H9 (cell line): Measurements from ENCODE around the gene GIT1. TPM values are rescaled to one million over a fixed set of nuclear protein-coding genes. Genes with fewer than 3 reads are reported as not detected.

Experiments
- DNase-seq: peaks from one replicate; pipeline ENCODE4 v3.0.0-alpha.2; 2017
- H2AFZ ChIP-seq: one replicate; pipeline ENCODE4 v1.6.1; 2013; ENCODE audit warnings: mild to moderate bottlenecking, low read length, control low read depth, moderate library complexity
- H2AK5ac ChIP-seq: 2 replicates; pipeline ENCODE4 v1.6.1; 2013; ENCODE audit warnings: low read length, control low read depth, mixed read lengths; ENCODE audit not compliant: insufficient read length
- H2BK120ac ChIP-seq: one replicate; pipeline ENCODE4 v1.6.1; 2013; ENCODE audit warnings: low read depth, mild to moderate bottlenecking, low read length, control low read depth, inconsistent platforms; ENCODE audit not compliant: poor library complexity, severe bottlenecking
- H2BK12ac ChIP-seq: 2 replicates; pipeline ENCODE4 v1.6.1; 2013; ENCODE audit warnings: low read length, control low read depth, mixed read lengths, low read depth; ENCODE audit not compliant: insufficient read length
- H2BK15ac ChIP-seq: 2 replicates; pipeline ENCODE4 v1.6.1; 2013; ENCODE audit warnings: low read depth, low read length, control low read depth
- H2BK20ac ChIP-seq: one replicate; pipeline ENCODE4 v1.6.1; 2013; ENCODE audit warnings: low read depth, mild to moderate bottlenecking, low read length, control low read depth, inconsistent platforms; ENCODE audit not compliant: poor library complexity, severe bottlenecking
- H2BK5ac ChIP-seq: 2 replicates; pipeline ENCODE4 v1.6.1; 2013; ENCODE audit warnings: low read length, control low read depth, mixed read lengths; ENCODE audit not compliant: insufficient read length
- H3K14ac ChIP-seq: 2 replicates; pipeline ENCODE4 v1.6.1; 2013; ENCODE audit warnings: low read length, control low read depth; ENCODE audit not compliant: insufficient read depth
- H3K18ac ChIP-seq: 2 replicates; pipeline ENCODE4 v1.6.1; 2013; ENCODE audit warnings: low read depth, mild to moderate bottlenecking, mixed read lengths, low read length, control low read depth; ENCODE audit not compliant: insufficient read length
- H3K23ac ChIP-seq: 2 replicates; pipeline ENCODE4 v1.6.1; 2013; ENCODE audit warnings: low read length, control low read depth, mixed read lengths, low read depth; ENCODE audit not compliant: insufficient read length
- H3K23me2 ChIP-seq: 2 replicates; pipeline ENCODE4 v1.6.1; 2013; ENCODE audit warnings: low read depth, mild to moderate bottlenecking, mixed read lengths, low read length, control low read depth; ENCODE audit not compliant: insufficient read length, poor library complexity, severe bottlenecking
- H3K27ac ChIP-seq: 2 replicates; pipeline ENCODE4 v1.5.1; 2013; ENCODE audit warnings: low read length, control low read depth, mixed read lengths, low read depth; ENCODE audit not compliant: insufficient read length
- H3K27me3 ChIP-seq: 2 replicates; pipeline ENCODE4 v1.6.1; 2013; ENCODE audit warnings: low read length, control low read depth, inconsistent platforms; ENCODE audit not compliant: insufficient read depth
- H3K4ac ChIP-seq: 2 replicates; pipeline ENCODE4 v1.6.1; 2013; ENCODE audit warnings: low read depth, mild to moderate bottlenecking, control low read depth, inconsistent platforms, low read length, moderate library complexity
- H3K4me1 ChIP-seq: 2 replicates; pipeline ENCODE4 v1.6.1; 2013; ENCODE audit warnings: low read length, control low read depth, inconsistent platforms; ENCODE audit not compliant: insufficient read depth
- H3K4me2 ChIP-seq: 2 replicates; pipeline ENCODE4 v1.6.1; 2013; ENCODE audit warnings: low read length, control low read depth, mixed read lengths; ENCODE audit not compliant: insufficient read length, insufficient read depth
- H3K56ac ChIP-seq: 2 replicates; pipeline ENCODE4 v1.6.1; 2013; ENCODE audit warnings: low read depth, mild to moderate bottlenecking, mixed read lengths, low read length, control low read depth; ENCODE audit not compliant: insufficient read length
- H3K79me1 ChIP-seq: 2 replicates; pipeline ENCODE4 v1.6.1; 2013; ENCODE audit warnings: low read depth, mild to moderate bottlenecking, moderate library complexity, low read length, control low read depth, inconsistent platforms; ENCODE audit not compliant: insufficient read depth, poor library complexity, severe bottlenecking
- H3K79me2 ChIP-seq: 2 replicates; pipeline ENCODE4 v1.6.1; 2013; ENCODE audit warnings: low read length, control low read depth, inconsistent platforms; ENCODE audit not compliant: insufficient read depth
- H3K9ac ChIP-seq: 2 replicates; pipeline ENCODE4 v1.6.1; 2013; ENCODE audit warnings: low read length, control low read depth, mixed read lengths; ENCODE audit not compliant: insufficient read length; ENCODE audit errors: extremely low read depth
- H3K9me3 ChIP-seq: one replicate; pipeline ENCODE4 v1.6.1; 2013; ENCODE audit warnings: low read depth, low read length, inconsistent platforms; ENCODE audit not compliant: control insufficient read depth
- H3T11ph ChIP-seq: one replicate; pipeline ENCODE4 v1.6.1; 2013; ENCODE audit warnings: mild to moderate bottlenecking, low read length, control low read depth, inconsistent platforms
- H4K20me1 ChIP-seq: one replicate; pipeline ENCODE4 v1.6.1; 2013; ENCODE audit not compliant: control insufficient read depth, insufficient read length, insufficient read depth
- H4K5ac ChIP-seq: 2 replicates; pipeline ENCODE4 v1.6.1; 2013; ENCODE audit warnings: low read depth, mild to moderate bottlenecking, mixed read lengths, low read length, control low read depth; ENCODE audit not compliant: insufficient read length
- H4K8ac ChIP-seq: replicated peaks from 2 replicates; pipeline ENCODE4 v1.6.1; 2013; ENCODE audit warnings: low read length, control low read depth, mixed read lengths, low read depth; ENCODE audit not compliant: insufficient read length
- H4K91ac ChIP-seq: 2 replicates; pipeline ENCODE4 v1.6.1; 2013; ENCODE audit warnings: low read depth, mild to moderate bottlenecking, moderate library complexity, mixed read lengths, low read length, control low read depth; ENCODE audit not compliant: insufficient read length
- H3K27ac Mint-ChIP-seq, 3 experiments: 2 replicates in 2 of 3; 3 replicates in 1 of 3; pipeline ENCODE4 v1.8.0; 2020 to 2021; ENCODE audit warnings: mixed read lengths in 3 of 3, mild to moderate bottlenecking in 1 of 3, moderate library complexity in 1 of 3
- H3K27me3 Mint-ChIP-seq: 2 replicates; pipeline ENCODE4 v1.8.0; 2021; ENCODE audit warnings: low read depth, mild to moderate bottlenecking, moderate library complexity, mixed read lengths
- H3K36me3 Mint-ChIP-seq, 3 experiments: 2 replicates in 2 of 3; 3 replicates in 1 of 3; pipeline ENCODE4 v1.8.0; 2020 to 2021; ENCODE audit warnings: low read depth in 3 of 3, mixed read lengths in 3 of 3; ENCODE audit not compliant: insufficient read depth in 1 of 3
- H3K4me1 Mint-ChIP-seq, 2 experiments: 2 replicates each; pipeline ENCODE4 v1.8.0; 2020; ENCODE audit warnings: mixed read lengths in 2 of 2
- H3K4me3 Mint-ChIP-seq, 2 experiments: 2 replicates in 1 of 2; 3 replicates in 1 of 2; pipeline ENCODE4 v1.8.0; 2020 to 2021; ENCODE audit warnings: mild to moderate bottlenecking in 2 of 2, mixed read lengths in 2 of 2, moderate library complexity in 1 of 2
- H3K9me3 Mint-ChIP-seq, 2 experiments: 2 replicates in 1 of 2; 3 replicates in 1 of 2; pipeline ENCODE4 v1.8.0; 2020; ENCODE audit warnings: mild to moderate bottlenecking in 2 of 2, mixed read lengths in 2 of 2, moderate library complexity in 1 of 2
- WGBS: extraction: QIAGEN DNeasy Blood & Tissue Kit; methylation state at CpG from one replicate; pipeline ENCODE4 v1.1.7; 2013; ENCODE audit warnings: missing lambda C conversion rate, low lambda C conversion rate, mixed read lengths; ENCODE audit not compliant: insufficient read length; ENCODE audit errors: extremely low coverage; 5-methylcytosine and 5-hydroxymethylcytosine counted together
- total RNA-seq: library from RNA; stranded (reverse); gene quantifications from 2 replicates; pipeline ENCODE4 v1.2.1, GENCODE V29; 2021
- TF ChIP-seq, protein P1 (sequence below): fragments of 200-600 bp; sonication (generic); conservative IDR thresholded peaks from 3 replicates; pipeline ENCODE4 v1.8.0; 2021; ENCODE audit warnings: antibody characterized with exemption, mild to moderate bottlenecking

Gene GIT1
- total RNA-seq, 1 experiment from 2014 or later = 47.4 TPM

DNA sequence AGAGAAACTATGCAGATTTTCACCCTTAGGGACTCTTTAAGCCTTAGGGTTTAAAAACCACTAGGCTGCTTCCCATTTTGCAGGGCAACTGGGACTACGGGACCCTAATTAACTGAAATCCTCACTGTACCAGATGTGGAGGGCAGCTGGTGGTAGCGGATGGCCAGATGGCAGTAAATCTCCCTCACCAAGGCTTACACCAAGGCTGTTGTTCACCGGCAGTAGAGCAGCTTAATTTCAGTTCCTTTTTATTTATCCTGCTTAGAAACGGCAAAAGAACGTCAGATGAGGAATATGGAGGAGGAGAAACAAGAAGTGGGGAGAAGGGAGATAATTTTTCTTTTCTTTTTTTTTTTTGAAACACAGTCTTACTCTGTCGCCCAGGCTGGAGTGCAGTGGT, 29.1 kb downstream of the GIT1 start:
- Histone ChIP-seq H3K4me1 (no peaks in the 10 kb centered on the region), H2BK12ac (no peak overlapping the region), H3K9me3 (no peaks in the 10 kb centered on the region), H4K91ac (no peak overlapping the region), H3K79me2 (no peaks in the 10 kb centered on the region), H2AK5ac (no peak overlapping the region), H3K4me2 (no peak overlapping the region), H2BK120ac (no peak overlapping the region), H2BK20ac (no peak overlapping the region), H2BK15ac (no peak overlapping the region), H3T11ph (no peak overlapping the region), H3K56ac (no peak overlapping the region), H2BK5ac (no peak overlapping the region), H3K23ac (no peak overlapping the region), H3K4ac (no peak overlapping the region), H4K8ac (no peak overlapping the region), H4K20me1 (no peaks in the 10 kb centered on the region), H3K9ac (no peak overlapping the region), H3K14ac (no peak overlapping the region), H2AFZ (no peak overlapping the region), H3K18ac (no peak overlapping the region), H3K27ac (no peak overlapping the region), H4K5ac (no peak overlapping the region), H3K27me3 (peaks cover 2% of the 10 kb centered on the region; the same call in 1 of the 2 replicates), H3K79me1 (no peaks in the 10 kb centered on the region), H3K23me2 (no peaks in the 10 kb centered on the region)
- Mint-ChIP-seq H3K36me3 (no peaks in the 10 kb centered on the region), H3K4me3 (no peak overlapping the region), H3K27ac (no peak overlapping the region), H3K9me3 (no peaks in the 10 kb centered on the region), H3K4me1 (no peaks in the 10 kb centered on the region), H3K27me3 (peaks cover 24% of the 10 kb centered on the region)
- TF ChIP-seq, protein P1, sequence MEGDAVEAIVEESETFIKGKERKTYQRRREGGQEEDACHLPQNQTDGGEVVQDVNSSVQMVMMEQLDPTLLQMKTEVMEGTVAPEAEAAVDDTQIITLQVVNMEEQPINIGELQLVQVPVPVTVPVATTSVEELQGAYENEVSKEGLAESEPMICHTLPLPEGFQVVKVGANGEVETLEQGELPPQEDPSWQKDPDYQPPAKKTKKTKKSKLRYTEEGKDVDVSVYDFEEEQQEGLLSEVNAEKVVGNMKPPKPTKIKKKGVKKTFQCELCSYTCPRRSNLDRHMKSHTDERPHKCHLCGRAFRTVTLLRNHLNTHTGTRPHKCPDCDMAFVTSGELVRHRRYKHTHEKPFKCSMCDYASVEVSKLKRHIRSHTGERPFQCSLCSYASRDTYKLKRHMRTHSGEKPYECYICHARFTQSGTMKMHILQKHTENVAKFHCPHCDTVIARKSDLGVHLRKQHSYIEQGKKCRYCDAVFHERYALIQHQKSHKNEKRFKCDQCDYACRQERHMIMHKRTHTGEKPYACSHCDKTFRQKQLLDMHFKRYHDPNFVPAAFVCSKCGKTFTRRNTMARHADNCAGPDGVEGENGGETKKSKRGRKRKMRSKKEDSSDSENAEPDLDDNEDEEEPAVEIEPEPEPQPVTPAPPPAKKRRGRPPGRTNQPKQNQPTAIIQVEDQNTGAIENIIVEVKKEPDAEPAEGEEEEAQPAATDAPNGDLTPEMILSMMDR = no peak
- WGBS = no CpG with 5 or more reads among the region's 6 CpGs
- DNase-seq = no peak
